ENCODE results near the gene ESPN. TPM values are rescaled to one million over a fixed set of nuclear protein-coding genes. Genes with fewer than 3 reads are reported as not detected.
A peak's percentile ranks its signal among the peaks of the same experiment; 100 is the strongest.
"Not testable (repeated sequence)": the region's sequence is repeated elsewhere in the genome, so short reads cannot be mapped to it uniquely, and the experiment has no call there.

Gene ESPN
- total RNA-seq, 1 donor: 0.52 TPM

GRCh38 chr1:6484826-6485167 lies 60.2 kb downstream of the ESPN start:
- peaks cover 5% of the 10 kb centered on the region for H3K4me1 ChIP-seq (ENCODE audit: insufficient read depth, low read length)
- no peaks in the 10 kb centered on the region for H3K9me3 ChIP-seq (ENCODE audit: low read depth, low read length)
- H3K27me3 ChIP-seq (ENCODE audit: insufficient read depth, low read length): peaks cover 14% of the 10 kb centered on the region
- H3K4me3 ChIP-seq (ENCODE audit: low read length): no peak overlapping the region

- H3K27me3 ChIP-seq (ENCODE audit: insufficient read depth, low read length): peaks cover 16% of the 10 kb centered on the region
- H3K9me3 ChIP-seq (ENCODE audit: low read depth, low read length): no peaks in the 10 kb centered on the region
- H3K4me3 ChIP-seq (ENCODE audit: low read length): no peak overlapping the region
- peaks cover 5% of the 10 kb centered on the region for H3K4me1 ChIP-seq (ENCODE audit: insufficient read depth, low read length)
Measured at GRCh38 chr1:6485168-6486101, 60.9 kb downstream of the ESPN start.

- no peaks in the 10 kb centered on the region for H3K9me3 ChIP-seq (ENCODE audit: low read depth, low read length)
- H3K27me3 ChIP-seq (ENCODE audit: insufficient read depth, low read length): peaks cover 16% of the 10 kb centered on the region
- H3K4me3 ChIP-seq (ENCODE audit: low read length): no peak overlapping the region
- peaks cover 10% of the 10 kb centered on the region for H3K4me1 ChIP-seq (ENCODE audit: insufficient read depth, low read length)
Measured at GRCh38 chr1:6486433-6487011, 61.9 kb downstream of the ESPN start.

DNA sequence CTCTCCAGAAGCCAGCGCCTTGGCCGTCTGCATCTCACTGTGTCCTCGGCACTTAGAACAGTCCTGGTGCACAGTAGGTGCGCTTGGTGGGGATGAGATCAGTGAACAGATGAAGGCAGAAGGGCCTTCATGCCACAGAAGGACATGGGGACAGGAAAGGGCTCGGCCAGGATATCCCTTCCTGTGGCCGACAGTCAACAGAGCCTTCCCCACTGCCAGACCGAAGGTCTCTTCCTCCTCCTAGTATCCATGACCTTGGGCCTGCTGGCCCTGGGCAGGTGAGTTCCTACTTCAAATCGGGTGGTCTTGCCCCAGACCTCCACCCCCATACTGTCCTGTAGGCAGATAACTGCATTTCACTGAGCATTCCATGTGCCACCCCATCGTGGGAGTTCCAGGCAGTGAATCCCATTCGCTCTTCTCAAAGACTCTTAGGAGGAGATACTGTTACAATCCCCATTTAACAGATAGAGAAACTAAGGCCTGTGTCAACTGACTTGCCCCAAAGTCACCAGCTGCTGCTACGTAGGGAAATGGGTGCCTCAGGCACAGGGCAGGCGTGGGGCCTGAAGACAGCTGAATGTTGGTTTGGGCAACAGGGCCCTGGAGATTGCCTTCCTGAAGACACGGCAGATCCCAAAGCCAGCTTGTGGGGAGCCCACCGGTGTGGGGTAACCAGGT lies 63.4 kb downstream of the ESPN start:
- H3K4me1 ChIP-seq (ENCODE audit: insufficient read depth, low read length): peaks cover 10% of the 10 kb centered on the region

GRCh38 chr1:6488602-6489382 lies 64.2 kb downstream of the ESPN start:
- peaks cover 14% of the 10 kb centered on the region for H3K27me3 ChIP-seq (ENCODE audit: insufficient read depth, low read length)
- H3K4me1 ChIP-seq (ENCODE audit: insufficient read depth, low read length): peaks cover 10% of the 10 kb centered on the region

More for the DNA sequence above, 63.4 kb downstream of the ESPN start:
- Histone ChIP-seq H3K4me3 (ENCODE audit: low read length) (no peak overlapping the region), H3K27me3 (ENCODE audit: insufficient read depth, low read length) (peaks cover 16% of the 10 kb centered on the region), H3K9me3 (ENCODE audit: low read depth, low read length) (no peaks in the 10 kb centered on the region)

GRCh38 chr1:6489383-6489765 lies 64.8 kb downstream of the ESPN start:
- Histone ChIP-seq H3K4me3 (ENCODE audit: low read length) (no peak overlapping the region), H3K9me3 (ENCODE audit: low read depth, low read length) (no peaks in the 10 kb centered on the region), H3K27me3 (ENCODE audit: insufficient read depth, low read length) (peaks cover 14% of the 10 kb centered on the region), H3K4me1 (ENCODE audit: insufficient read depth, low read length) (peaks cover 10% of the 10 kb centered on the region)

More at GRCh38 chr1:6488602-6489382, 64.2 kb downstream of the ESPN start:
- Histone ChIP-seq H3K9me3 (ENCODE audit: low read depth, low read length) (no peaks in the 10 kb centered on the region), H3K4me3 (ENCODE audit: low read length) (no peak overlapping the region)

- peak overlapping the region; percentile 30 for H3K4me3 ChIP-seq (ENCODE audit: low read length)
- H3K9me3 ChIP-seq (ENCODE audit: low read depth, low read length): no peaks in the 10 kb centered on the region
- peaks cover 10% of the 10 kb centered on the region for H3K4me1 ChIP-seq (ENCODE audit: insufficient read depth, low read length)
- peaks cover 10% of the 10 kb centered on the region for H3K27me3 ChIP-seq (ENCODE audit: insufficient read depth, low read length)
Measured at GRCh38 chr1:6489799-6490180, 65.2 kb downstream of the ESPN start.

- Histone ChIP-seq H3K4me1 (ENCODE audit: insufficient read depth, low read length) (peaks cover 10% of the 10 kb centered on the region), H3K4me3 (ENCODE audit: low read length) (peak overlapping the region; percentile 30), H3K9me3 (ENCODE audit: low read depth, low read length) (no peaks in the 10 kb centered on the region), H3K27me3 (ENCODE audit: insufficient read depth, low read length) (peaks cover 8% of the 10 kb centered on the region)
Measured at GRCh38 chr1:6490181-6491080, 65.9 kb downstream of the ESPN start.

- H3K4me1 ChIP-seq (ENCODE audit: insufficient read depth, low read length): peaks cover 10% of the 10 kb centered on the region
- H3K4me3 ChIP-seq (ENCODE audit: low read length): peak overlapping the region; percentile 30
- H3K9me3 ChIP-seq (ENCODE audit: low read depth, low read length): no peaks in the 10 kb centered on the region
- H3K27me3 ChIP-seq (ENCODE audit: insufficient read depth, low read length): peaks cover 6% of the 10 kb centered on the region
Measured at GRCh38 chr1:6491081-6491449, 66.5 kb downstream of the ESPN start.

- Histone ChIP-seq H3K9me3 (ENCODE audit: low read depth, low read length) (no peaks in the 10 kb centered on the region), H3K4me1 (ENCODE audit: insufficient read depth, low read length) (peaks cover 5% of the 10 kb centered on the region), H3K4me3 (ENCODE audit: low read length) (peak within 1 kb of the TSS; percentile 30), H3K27me3 (ENCODE audit: insufficient read depth, low read length) (peaks cover 2% of the 10 kb centered on the region)
Measured at GRCh38 chr1:6491480-6491962, 66.9 kb downstream of the ESPN start, which contains the start of gene PLEKHG5. PLEKHG5 (minus strand) TSS chr1:6491667; CDS start chr1:6477571, 14,096 bp downstream.

DNA sequence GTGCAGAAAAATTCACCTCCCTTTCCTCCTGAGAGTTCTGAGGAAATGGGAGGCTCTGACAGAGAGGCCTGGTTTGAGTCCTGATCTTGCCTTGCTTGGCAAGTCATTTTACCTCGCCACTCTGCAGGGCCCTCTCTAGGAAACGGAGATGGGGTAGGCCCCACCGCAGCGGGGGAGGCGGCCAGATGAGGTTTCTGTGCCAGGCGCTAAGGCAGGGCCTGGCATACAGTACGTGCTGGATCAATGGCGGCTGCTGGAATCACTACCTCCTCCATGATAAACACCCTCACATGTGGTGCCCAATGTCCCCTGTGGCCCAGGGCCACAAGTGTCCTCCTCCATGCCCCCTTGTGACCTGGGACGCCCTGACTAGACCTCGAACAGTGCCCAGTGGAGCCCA lies 67.4 kb downstream of the ESPN start:
- H3K9me3 ChIP-seq (ENCODE audit: low read depth, low read length): no peaks in the 10 kb centered on the region
- H3K27me3 ChIP-seq (ENCODE audit: insufficient read depth, low read length): peaks cover 2% of the 10 kb centered on the region
- H3K4me3 ChIP-seq (ENCODE audit: low read length): no peak overlapping the region
- H3K4me1 ChIP-seq (ENCODE audit: insufficient read depth, low read length): peaks cover 5% of the 10 kb centered on the region

- not testable (repeated sequence) for H3K9me3 ChIP-seq (ENCODE audit: low read depth, low read length); H3K4me1 ChIP-seq (ENCODE audit: insufficient read depth, low read length); H3K27me3 ChIP-seq (ENCODE audit: insufficient read depth, low read length); H3K4me3 ChIP-seq (ENCODE audit: low read length)
Measured at GRCh38 chr1:6493834-6494223, 69.3 kb downstream of the ESPN start.

- Histone ChIP-seq H3K4me3 (ENCODE audit: low read length) (no peak overlapping the region), H3K4me1 (ENCODE audit: insufficient read depth, low read length) (peaks cover 5% of the 10 kb centered on the region), H3K27me3 (ENCODE audit: insufficient read depth, low read length) (peaks cover 7% of the 10 kb centered on the region), H3K9me3 (ENCODE audit: low read depth, low read length) (no peaks in the 10 kb centered on the region)
Measured at GRCh38 chr1:6494627-6495026, 70.1 kb downstream of the ESPN start.

DNA sequence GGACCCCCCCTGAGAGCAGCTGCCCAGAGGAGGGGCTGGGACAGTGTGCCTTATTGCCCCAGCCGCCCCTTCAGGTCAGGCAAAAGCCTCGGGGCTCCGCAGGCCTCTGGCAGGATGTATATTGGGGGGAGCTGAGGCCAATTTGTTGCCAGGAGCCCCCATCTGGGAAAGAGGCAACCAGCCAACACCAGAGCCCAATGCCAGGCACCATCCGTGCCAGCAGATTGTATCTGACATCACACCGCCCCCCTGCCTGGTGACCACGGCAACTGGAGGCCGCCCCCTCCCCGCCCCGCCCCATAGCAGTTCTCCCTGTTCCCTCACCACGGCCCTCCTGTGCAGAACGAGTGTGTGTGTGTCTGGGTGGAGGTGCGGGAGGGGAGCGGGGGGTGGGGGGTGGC lies 70.5 kb downstream of the ESPN start:
- Histone ChIP-seq H3K4me3 (ENCODE audit: low read length) (no peak overlapping the region), H3K4me1 (ENCODE audit: insufficient read depth, low read length) (peaks cover 5% of the 10 kb centered on the region), H3K27me3 (ENCODE audit: insufficient read depth, low read length) (peaks cover 6% of the 10 kb centered on the region), H3K9me3 (ENCODE audit: low read depth, low read length) (no peaks in the 10 kb centered on the region)

Data from mononuclear cell (primary cell).